Measurements from ENCODE around the gene SYMPK.

SYMPK gene

DNA sequence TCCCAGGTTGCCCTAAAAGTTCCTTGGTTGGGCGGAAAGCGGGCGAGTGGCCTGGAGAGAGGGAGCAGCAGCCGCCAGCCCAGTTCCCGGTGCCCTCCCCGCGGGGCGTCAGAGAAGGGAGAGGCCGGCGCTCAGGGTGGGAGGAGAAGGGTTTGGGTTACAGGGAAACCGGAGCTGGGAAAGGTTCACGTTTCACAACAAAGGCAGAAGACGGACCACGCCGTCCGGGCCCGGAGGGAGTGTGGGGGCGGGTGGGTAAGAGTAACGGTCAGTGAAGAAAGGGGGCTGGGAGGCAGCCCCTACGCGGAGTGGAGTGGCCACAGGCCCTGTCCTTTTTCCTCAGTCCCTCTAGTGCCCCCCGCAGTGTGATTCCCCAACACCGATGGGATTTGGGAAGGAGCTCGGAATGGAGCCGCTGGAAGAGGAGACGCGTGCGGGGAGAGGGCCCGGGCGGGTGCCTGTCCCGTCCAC is 95.5 kb downstream of the SYMPK start:
- DNase-seq (ENCODE audit: low read depth, low spot score): peak; percentile 86

DNA sequence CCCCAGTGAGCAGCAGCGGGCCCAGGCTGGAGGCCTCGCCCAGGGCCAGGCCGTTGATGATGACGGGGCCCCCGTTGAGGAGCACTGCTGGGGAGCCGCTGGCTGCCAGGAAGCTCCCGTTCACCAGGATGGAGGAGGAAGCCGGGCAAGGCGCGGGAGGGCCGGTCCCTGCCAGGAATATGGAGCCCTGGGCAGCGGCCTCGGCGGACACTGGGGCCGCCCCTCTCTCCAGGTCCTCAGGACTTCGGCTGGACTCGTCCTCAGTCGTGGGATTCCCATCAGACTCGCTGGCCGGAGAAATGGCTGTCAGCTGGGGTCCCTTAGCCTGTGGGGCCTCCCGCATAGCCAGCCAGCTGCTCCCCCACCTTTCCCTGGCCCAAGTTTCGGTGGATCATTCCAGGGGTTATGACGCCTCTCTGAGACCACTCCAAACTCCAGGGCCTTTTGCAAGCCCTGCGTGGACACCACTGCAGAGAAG is 96.0 kb downstream of the SYMPK start:
- no peak for DNase-seq (ENCODE audit: low read depth, low spot score)

DNA sequence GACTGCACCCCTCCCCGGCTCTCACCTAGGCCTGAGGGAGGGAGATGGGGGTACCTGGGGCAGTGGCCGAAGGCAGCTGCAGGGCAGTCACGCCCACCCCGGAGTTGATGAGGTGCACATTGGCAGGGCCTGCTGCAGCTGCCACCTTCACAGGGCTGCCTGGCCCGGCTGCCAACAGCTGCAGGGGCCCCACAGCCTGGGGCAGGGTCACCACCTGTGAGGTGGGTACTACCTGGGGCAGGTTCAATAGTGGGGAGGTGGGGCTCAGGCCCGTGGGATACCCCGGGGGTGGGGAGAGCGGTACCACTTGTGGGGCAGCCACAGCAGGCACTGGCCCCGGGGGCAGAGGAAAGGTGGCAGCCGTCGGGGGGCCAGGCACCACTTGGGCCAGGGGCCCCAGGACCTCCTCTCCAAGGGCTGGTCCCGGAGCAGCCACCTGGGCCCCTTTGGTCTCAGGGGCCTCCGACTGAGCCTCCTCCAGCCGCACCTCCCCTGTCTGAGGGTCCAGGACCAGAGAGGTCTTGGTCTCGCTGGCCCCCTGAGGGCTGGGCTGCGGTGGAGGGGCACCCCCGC is 96.6 kb downstream of the SYMPK start:
- no peak for DNase-seq (ENCODE audit: low read depth, low spot score)

DNA sequence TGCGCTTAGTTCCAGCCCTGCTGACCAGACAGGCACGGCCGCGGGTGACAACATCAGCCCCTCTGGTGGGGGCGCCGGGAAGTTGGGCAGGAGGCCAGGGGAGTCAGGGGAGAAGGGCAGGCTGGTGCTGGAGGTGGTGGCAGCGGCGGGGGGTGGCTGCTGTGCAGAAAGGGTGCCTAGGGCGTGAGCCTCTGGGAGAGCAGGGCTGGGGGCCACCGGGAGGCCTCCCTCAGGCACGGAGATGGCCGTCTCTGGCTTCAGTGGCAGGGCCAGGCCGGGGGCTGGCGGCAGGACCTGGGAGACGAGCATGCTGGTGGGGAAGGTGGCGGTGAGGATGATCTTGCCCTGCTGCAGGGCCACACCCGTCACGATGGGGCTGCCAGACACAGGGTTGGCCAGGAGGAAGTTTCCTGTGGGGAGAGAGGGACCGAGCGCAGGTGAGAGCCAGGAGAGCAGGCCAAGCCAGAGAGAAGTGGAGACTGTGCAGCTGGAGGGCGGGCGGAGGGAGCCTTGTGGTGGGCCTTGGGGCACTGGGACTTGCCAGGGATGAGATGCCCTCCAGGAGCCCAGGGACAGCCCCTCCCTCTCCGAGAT is 97.1 kb downstream of the SYMPK start:
- DNase-seq (ENCODE audit: low read depth, low spot score): no peak

Measured in ELF-1 (cell line).